ENCODE measurements around the gene DIS3L2.

The DIS3L2 gene

DNA sequence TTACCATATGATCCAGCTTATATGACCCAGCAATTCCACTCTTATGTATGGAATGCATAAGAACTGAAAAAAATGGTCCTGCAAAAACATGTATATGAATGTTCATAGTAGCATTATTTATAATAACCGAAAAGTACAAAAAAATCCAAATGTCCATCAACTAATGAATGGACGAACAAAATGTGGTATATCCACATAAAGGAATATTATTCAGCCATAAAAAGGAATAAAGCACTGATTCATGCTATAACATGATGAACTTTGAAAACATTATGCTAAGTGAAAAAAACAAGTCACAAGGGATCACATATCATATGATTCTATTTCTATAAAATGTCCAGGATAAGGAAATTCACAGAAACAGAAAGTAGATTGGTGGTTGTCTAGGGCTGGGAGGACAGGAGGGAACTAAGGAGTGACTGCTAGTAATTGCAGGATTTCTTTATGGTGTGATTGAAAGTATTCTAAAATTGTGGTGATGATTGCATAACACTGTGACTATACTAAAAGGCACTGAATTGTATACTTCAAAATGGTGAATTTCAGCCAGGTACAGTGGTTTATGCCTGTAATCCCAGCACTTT, 10.0 kb upstream of the DIS3L2 start:
- DNase-seq (ENCODE audit: low read depth in 2 of 2) = no peak

DNA sequence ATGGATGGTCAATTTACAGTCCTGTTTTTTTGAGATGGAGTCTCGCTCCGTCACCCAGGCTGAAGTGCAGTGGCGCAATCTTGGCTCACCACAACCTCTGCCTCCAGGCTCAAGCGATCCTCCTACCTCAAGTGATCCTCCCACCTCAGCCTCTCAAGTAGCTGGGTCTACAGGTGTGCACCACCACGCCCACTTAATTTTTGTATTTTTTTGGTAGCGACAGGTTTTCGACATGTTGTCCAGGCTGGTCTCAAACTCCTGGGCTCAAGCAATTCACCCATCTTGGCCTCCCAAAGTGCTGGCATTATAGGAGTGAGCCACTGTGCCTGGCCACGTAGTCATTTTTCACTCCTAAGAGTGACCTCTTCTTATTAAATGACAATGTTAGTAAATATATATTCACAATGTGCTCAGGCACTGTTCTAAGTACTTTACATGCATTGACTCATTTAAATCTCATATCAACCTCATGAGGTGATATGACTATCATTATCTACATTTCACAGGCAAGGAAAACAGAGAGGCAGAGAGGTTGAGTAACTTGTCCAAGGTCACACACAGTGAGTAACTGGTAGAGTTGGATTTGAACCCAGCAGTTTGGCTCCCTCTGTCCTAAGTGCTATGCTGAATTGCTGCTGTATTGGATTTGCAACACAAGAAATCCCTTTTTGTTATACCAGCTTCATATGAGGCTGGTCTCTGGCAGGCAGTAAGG, 5.6 kb upstream of the DIS3L2 start:
- DNase-seq (ENCODE audit: low read depth in 2 of 2) = no peak

DNA sequence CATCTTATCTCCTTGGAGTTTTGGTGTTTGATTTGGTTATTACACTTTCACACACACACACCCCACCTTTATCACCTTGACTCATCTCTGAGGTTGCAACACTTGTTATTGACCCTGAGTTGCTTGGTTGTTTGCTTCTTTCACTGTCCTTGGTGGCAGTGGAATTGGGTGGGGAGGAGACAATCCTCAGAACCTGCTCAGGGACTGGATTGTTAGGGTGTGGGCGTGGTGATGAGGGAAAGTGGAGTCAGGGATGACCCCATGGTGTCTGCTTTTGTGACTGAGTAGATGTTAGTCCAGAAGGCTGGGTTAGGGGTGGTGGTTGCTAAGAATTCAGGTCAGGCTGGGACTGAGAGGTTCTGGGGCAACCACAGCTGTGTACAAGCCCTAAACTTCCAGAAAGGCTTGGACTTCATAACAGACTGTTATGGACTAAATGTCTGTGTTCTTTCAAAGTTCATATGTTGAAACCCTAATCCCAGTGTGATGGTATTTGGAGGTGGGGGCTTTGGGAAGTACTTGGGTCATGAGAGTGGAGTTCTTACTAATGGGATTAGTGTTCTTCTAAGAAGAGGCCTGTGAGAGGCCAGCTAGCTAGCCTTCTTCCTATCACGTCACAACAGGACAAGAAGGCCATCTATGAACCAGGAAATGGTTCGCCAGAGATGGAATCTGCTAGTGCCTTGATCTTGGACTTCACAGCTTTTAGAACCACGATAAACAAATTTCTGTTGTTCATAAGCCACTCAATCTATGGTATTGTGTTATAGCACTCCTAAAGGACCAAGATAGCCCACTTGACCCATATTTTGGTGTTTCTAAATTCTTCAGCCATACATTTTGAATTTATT, 3.4 kb upstream of the DIS3L2 start:
- DNase-seq (ENCODE audit: low read depth in 2 of 2) = no peak

DNA sequence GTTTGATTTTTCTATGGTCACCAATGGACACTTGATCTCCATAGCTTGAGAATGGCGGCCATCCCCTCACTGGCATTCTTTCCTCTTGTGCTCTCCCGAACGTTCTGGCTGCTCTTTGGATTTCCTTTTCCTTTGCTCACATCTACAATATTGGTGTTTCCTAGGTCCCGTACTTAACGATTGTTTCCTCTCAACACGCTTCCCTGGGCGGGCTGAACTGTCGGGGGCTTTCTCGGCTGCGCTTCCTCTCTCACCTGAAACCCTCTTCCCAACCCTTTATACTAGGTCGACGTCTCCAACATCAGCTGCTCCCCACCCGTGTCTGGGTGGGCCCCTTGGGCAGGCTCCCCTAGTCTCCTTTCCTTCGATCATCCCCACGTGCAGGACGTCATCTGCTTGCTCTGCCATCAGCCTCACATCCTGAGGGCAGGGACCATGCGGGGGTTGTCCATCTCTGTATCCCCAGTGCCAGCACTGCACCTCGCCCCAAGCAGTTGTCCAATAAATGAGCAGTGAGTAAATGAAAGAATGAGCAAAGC, 634 bp upstream of the DIS3L2 start:
- no peak for DNase-seq (ENCODE audit: low read depth in 2 of 2)

DNA sequence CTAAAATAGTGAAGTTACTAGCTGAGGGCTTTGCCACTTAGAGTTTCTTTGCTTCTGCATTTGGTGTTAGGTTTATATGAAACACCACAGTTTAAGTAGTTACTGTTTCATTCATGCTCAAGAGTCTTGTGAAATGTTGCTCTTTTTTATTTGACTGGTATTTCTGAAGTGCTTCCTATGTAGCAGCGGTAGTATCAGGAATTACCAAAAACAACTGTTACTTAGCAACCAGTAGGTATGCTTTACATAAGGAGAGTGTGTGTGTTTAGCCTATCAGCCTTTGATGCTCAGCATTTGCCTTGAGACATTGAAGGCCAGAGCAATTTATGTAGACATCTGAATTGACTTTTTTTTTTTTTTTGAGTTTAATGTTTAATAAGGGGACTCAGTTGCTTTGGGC, 3.6 kb downstream of the DIS3L2 start:
- no peak for DNase-seq (ENCODE audit: low read depth in 2 of 2)

DNA sequence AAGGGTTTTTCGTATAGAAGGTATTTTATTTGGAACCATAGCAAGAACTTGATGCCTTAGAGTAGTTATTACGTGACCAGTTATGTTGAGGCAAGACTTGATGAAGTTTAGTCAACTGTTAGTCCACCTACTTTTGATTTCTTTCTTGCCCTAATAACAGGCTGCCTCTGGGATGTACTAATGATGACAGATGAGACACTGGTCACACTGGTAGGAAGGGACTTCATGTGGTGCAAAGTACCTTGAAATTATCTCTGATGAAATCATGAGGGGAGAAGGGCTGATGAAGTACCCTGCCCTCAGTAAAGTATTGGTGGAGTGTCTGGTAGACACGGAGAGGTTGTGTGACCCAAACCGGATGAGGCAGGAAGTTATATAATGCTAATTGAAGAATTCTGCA, 5.4 kb downstream of the DIS3L2 start:
- DNase-seq (ENCODE audit: low read depth in 2 of 2) = no peak

DNA sequence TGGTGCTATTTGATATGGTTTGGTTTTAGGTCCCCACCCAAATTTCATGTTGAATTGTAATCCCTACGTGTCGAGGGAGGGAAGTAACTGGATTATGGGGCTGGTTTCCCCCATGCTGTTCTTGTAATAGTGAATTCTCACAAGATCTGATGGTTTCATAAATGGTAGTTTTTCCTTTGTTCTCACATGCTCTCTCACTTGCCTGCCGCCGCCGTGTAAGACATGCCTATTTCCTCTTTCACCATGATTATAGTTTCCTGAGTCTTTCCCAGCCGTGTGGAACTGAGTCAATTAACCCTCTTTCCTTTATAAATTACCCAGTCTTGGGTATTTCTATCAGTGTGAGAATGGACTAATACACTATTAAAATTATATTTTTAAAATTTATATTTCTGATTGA, 7.3 kb downstream of the DIS3L2 start:
- DNase-seq (ENCODE audit: low read depth in 2 of 2) = no peak

DNA sequence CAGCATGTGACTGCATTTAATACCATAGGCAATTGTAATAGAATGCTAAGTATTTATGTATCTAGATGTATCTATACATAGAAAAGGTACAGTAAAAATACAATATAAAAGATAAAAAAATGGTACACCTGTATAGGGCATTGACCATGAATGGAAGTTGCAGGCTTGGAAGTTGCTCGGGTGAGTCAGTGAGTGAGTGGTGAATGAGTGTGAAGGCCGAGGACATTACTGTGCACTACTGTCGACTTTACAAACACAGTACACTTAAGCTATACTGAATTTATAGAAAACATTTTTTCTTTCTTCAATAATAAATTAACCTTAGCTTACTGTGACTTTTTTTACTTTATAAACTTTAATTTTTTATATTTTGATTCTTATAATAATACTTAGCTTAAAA, 8.9 kb downstream of the DIS3L2 start:
- no peak for DNase-seq (ENCODE audit: low read depth in 2 of 2)

DNA sequence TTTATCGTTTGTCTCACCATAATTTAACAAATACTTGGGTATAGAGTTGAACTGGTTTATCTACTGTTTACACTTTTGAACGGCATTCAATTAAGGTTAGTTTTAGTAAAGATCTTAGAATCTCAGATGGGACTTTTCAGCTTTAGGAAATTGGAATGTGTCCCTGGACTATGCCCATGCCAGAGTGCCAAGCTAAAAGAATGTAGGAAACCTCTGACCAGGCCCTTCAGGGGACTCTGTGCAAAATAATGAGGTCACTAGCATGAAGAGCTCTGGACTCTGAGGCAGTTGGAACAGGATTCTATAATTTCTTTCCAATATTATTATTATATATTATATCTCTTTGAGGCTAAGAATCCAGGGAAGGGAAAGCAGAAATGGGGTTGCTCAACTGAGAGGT, 13.5 kb downstream of the DIS3L2 start:
- DNase-seq (ENCODE audit: low read depth in 2 of 2) = no peak

DNA sequence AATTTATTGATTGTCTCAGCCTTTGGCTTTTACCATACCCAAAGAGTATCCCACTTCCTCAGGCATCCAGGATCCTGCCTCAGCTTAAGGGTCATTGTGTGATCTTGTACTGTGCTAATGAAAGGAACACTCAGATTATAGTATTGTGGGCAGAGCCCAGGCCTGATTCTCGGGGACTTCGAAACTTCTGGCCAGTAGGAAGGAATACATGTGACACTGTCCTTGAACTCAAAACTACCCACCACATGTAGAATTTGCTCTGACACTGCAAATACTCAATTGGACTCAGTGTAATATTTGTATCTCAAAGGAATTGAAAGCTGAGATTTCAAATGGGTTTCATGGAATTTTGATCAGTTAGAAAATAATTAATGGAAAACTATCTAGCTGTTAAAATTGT, 15.9 kb downstream of the DIS3L2 start:
- no peak for DNase-seq (ENCODE audit: low read depth in 2 of 2)

DNA sequence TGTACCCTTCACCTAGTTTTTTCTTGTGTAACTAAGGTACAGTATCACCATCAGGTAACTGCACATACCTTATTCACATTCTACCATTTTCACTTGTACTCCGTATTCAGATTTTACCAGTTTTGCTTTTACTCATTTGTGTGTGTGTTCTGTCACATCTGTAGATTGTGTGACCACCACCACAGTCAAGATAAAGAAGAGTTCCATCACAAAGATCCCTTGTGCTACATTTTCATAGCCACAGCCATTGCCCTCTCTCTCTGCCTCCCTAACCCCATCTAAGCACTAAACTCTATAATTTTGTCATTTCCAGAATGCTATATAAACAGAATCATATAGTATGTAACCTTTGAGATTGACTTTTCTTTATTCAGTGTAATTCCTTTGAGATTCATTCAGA, 23.5 kb downstream of the DIS3L2 start:
- DNase-seq (ENCODE audit: low read depth in 2 of 2) = no peak

DNA sequence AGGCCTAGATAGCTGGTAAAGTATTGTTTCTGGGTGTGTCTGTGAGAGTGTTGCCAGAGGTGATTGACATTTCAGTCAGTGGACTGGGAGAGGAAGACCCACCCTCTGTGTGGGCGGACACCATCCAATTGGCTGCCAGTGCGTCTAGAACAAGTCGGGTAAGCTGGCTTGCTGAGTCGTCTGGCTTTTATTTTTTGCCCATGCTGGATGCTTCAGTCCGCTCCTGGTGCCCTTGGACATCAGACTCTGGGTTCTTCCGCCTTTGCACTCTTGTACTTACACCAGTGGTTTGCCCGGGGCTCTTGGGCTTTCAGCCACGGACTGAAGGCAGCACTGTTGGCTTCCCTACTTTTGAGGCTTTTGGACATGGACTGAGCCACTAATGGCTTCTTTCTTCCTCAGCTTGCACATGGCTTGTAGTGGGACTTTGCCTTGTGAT, 24.3 kb downstream of the DIS3L2 start:
- DNase-seq (ENCODE audit: low read depth in 2 of 2) = no peak

DNA sequence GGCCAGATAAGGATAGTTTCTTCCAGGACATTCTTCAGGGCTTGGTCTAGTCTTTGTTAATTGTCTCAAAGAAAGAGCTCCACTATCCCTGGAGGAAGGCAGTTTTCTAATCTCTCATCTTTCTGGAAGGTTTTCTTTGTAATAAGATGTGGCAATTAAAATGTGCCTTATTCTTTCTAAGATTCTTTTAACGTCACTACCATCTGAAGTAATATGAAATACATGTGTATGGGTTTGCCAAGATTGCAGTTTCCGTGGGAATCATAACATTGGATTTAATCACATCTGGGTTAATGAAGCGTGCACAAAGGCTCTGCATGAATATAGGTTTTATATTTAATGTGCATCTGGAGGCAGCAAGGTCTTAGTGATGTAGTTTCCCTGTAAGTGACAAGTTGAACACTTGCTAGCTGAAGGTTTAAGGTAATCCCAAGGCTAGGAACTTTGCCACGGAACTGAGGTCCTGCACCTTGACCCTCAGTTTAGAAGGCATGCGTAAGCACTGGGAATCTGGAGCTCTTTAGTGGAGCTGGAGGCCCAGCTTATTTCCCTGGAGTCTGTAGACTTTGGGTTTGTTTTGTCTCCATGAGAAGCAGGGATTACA, 25.7 kb downstream of the DIS3L2 start:
- no peak for DNase-seq (ENCODE audit: low read depth in 2 of 2)

DNA sequence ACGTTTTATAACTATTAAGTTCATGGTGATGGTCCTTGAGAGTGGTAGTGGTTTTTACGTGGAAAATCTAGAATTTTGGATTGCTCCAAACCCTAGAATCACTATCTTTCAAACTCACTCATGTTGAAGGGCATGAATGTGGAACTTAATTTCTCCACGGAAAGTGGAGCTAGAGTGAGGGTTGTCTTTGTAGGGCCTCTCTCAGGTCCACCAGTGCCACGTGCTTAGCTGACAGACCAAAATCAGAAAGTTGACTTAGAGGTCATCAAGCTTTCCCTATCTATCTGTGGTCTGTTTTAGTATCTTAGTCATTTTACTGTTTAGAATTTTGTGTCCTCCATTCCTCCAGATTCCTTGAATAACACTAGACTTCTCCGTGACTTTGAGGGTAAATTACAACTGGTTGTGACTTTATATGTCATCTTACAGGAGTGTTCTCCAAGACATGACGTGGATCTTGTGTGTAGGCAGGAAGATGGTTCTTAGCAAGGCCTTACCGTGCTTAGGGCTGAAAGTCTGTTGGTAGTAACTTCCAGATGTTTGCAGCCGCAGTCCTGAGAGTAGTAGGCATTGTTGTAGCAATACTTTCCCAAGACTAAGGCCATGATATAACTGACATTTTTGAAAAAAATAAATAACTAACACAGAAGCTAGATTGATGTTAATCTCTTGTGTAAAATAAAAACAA, 26.8 kb downstream of the DIS3L2 start:
- no peak for DNase-seq (ENCODE audit: low read depth in 2 of 2)

DNA sequence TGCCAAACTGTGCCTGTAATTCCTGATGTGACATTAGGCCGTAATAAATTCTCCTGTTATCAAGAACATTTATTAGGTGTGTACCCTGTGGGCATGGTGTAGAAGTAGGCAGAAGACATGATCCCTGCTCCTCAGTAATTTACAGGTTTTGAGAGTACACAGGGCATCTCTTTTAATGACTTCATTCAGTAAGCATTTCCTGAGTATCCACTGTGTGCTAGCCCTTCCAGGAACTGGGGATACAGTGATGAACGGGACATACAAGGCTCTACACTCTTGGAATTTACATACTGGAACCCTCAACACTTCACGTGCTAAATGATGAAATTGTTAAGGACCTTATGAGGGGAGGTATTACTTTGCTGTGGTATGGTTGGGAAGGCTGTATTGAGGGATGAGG, 30.2 kb downstream of the DIS3L2 start:
- no peak for DNase-seq (ENCODE audit: low read depth in 2 of 2)

DNA sequence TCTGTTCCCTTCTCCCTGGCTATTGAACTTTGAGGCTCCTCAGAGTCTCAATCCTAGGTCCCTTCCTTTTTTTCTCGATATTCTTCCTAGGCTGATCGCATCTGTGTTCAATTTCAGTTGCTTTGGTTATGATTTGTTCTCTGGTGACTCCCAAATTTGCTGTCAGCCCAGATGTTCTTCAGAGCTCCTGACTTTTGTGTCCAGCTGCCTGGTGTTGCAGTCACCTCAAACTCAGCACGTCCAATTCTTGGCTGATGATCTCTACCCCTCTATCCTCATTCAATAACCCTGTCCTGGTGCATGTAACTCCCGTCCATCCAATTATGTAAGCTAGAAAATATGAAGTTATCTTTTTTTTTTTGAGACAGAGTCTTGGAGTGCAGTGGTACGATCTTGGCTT, 31.4 kb downstream of the DIS3L2 start:
- no peak for DNase-seq (ENCODE audit: low read depth in 2 of 2)

DNA sequence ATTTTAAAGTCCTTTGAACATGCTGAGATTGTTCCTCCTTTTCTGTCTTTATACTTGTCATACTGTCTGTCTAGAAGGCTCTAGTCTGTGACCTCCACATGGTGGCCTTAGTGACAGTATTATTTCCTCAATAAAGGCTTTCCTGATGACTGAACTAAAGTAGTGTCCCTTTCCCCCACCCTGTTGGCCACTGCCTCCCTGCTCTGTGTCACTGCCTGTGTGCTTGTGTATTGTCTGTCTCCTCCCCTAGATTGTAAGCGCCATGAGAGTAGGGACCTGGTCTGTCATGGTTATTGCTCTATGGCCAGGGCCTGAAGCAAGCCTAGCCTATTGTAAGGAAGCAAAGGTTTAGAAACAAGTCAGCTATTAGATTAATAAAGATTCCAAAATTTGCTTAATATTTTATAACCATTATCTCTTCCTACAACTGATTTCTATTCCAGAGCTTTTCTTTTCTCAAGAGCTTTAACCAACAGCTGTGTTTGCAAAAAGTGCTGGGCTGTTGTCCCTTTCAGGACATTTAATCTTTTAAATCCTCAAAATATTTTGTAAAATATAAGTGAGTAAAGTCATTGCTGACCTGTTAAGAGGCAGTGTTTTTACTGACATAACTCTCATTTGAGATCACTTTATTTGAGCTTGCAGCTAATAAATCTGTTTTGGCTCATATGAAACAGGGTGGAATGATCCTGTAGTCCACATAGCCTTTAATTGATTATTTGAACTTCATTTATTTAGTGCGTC, 35.5 kb downstream of the DIS3L2 start:
- no peak for DNase-seq (ENCODE audit: low read depth in 2 of 2)

DNA sequence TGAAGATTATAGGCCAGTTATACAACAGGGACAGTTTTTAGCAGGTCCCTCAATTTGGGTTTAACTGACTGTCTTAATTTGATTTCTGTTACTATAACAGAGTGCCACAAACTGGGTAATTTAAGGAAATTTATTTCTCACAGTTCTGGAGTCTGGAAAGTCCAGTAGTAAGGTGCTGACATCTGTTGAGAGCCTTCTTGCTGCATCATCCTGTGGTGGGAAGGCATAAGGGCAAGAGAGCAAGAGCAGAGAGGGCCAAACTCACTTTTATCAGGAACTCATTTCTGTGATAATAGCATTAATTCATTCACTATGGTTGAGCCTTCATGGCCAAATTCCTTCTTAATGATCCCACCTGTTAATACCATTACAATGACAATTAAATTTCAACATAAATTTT, 36.5 kb downstream of the DIS3L2 start:
- DNase-seq (ENCODE audit: low read depth in 2 of 2) = no peak

DNA sequence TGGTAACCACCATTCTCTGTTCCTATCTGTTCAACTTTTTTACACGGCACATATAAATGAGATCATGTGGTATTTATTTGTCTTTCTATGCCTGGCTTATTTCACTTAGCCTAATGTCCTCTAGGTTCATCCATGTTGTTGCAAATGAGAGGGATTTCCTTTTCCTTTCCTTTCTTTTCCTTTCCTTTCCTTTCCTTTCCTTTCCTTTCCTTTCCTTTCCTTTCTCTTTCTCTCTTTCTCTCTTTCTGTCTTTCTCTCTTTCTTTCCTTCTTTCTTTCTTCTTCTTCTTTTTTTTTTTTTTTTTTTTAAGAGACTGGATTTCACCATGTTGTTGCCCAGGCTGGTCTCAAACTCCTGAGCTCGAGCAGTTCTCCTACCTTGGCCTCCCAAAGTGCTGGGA, 38.9 kb downstream of the DIS3L2 start:
- DNase-seq (ENCODE audit: low read depth in 2 of 2) = no peak

DNA sequence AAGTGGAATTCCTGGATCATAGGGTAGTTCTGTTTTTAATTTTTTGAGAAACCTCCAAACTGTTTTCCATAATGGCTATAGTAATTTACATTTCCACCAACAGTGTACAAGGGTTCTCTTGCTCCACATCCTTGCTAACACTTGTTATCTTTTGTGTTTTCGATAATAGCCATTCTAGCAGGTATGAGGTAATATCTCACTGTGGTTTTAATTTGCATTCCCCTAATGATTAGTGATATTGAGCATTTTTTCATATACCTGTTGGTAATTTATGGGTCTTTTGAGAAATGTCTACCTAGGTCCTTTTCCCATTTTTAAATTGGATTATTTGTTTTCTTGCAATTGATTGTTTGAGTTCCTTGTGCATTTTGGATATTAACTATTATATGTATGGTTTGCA, 39.6 kb downstream of the DIS3L2 start:
- no peak for DNase-seq (ENCODE audit: low read depth in 2 of 2)

DNA sequence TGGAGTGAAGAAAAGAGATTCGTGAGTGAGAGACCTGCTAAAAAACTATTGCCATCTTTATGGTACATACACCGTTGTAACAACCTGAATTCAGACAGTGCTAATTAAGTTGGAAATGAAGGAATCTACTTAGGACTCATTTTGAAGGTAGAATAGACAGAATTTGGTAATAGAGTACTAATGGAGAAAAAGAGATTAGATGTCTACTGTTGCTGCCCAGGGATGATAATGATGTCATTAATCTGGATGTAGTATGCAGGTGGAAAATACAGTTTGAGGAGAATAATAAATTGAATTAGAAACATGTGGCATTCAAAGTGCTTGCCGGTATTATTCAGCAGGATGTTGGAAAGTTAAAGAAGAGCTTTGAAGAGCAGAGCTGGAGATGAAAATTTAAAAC, 44.7 kb downstream of the DIS3L2 start:
- DNase-seq (ENCODE audit: low read depth in 2 of 2) = no peak

Data from stimulated activated CD8-positive, alpha-beta memory T cell treated with anti-CD3 and anti-CD28 coated beads, Interleukin-2, amount 100 ng/mL, for 1 hour (primary cell).